GM12873 (cell line): ENCODE measurements around the gene NR2F1.

Experiments used
- TF ChIP-seq, protein P1 (sequence below): IDR thresholded peaks from 2 replicates; pipeline ENCODE4 v1.5.1; 2012; ENCODE audit warnings: low read depth, mild to moderate bottlenecking, moderate library complexity, low read length, control low read depth; ENCODE audit not compliant: insufficient read depth; ENCODE audit errors: missing control alignments

The NR2F1 gene

DNA sequence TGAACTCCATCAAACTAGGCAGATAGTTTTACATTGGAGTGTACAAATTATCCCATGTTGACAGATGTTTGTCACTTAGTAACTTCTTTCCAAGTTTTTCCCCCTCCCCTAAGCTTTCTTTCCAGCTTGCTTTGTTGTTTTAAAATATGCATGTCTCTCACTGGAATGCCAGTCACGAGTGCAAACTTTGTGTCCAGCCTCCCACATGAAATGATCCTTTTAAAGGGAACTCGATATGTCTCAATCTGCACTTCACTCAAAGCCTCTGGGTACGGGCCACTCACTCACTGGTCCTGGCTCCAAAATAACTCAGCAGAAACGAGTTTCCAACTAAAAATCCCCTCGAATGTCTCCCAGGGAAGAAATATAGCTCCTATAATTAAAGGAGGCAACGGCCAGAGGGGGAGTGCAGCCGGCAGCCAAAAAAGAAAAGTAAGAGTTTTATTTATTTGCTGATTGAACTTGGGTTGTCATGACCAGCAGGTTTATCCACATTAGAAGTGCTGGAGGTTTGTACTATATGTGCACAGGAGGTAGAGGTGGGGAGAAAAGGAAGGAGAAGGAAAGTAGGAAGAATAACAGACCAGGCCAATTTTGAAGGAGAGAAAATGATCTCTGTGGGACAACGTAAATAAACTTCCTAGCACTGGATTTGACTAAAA is 17.5 kb downstream of the NR2F1 start:
- TF ChIP-seq, protein P1, sequence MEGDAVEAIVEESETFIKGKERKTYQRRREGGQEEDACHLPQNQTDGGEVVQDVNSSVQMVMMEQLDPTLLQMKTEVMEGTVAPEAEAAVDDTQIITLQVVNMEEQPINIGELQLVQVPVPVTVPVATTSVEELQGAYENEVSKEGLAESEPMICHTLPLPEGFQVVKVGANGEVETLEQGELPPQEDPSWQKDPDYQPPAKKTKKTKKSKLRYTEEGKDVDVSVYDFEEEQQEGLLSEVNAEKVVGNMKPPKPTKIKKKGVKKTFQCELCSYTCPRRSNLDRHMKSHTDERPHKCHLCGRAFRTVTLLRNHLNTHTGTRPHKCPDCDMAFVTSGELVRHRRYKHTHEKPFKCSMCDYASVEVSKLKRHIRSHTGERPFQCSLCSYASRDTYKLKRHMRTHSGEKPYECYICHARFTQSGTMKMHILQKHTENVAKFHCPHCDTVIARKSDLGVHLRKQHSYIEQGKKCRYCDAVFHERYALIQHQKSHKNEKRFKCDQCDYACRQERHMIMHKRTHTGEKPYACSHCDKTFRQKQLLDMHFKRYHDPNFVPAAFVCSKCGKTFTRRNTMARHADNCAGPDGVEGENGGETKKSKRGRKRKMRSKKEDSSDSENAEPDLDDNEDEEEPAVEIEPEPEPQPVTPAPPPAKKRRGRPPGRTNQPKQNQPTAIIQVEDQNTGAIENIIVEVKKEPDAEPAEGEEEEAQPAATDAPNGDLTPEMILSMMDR: no peak

DNA sequence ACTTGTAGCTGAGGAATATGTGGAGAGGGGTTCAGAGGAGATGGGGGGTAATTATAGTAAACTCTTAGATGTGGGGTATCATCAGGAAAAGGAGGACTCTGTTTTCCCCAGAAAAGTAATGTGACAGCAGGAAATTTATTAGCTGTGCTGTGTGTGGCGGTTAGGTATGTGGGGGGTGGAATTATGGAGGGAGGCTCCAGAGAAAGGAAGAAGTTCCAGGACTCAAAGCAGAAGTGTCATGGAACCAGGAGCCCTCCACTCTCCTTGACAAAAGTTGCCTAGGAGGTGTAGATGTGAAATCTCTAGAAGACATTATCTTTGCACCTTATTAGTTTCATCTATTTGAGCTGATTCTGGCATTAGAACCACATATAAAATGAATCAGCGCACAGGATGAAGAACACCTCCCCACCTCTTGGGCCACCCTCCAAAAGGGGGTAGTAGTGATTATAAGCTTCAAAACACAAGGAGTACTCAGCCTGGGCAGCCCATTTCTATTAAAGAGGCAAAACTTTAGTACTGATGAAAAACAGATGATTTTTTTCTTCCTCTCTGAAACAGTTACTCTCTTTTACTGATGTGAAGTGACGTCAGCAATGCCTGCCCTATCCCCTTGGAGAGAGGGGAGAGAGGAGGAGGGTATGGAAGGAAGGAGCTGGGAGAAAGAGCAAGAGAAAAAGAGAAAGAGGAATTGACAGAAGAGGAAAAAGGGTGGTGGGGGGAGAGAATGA is 18.2 kb downstream of the NR2F1 start:
- TF ChIP-seq, protein P1: no peak

DNA sequence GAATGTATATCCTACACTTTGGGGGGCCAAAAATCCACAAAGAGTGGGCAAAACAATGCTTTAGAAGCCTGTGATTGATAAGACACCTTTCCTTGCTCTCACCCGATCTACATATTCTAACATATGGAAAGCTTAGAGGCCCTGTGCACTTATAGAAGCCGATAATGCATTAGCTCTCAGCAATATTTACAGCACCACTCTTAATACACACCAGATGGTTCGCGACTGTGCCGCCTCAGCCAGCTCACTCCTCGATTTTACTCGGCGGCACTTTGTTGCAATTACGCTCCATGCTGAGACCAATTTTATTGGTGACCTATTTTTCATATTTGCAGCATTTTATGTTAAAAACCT is 18.8 kb downstream of the NR2F1 start:
- TF ChIP-seq, protein P1: no peak

DNA sequence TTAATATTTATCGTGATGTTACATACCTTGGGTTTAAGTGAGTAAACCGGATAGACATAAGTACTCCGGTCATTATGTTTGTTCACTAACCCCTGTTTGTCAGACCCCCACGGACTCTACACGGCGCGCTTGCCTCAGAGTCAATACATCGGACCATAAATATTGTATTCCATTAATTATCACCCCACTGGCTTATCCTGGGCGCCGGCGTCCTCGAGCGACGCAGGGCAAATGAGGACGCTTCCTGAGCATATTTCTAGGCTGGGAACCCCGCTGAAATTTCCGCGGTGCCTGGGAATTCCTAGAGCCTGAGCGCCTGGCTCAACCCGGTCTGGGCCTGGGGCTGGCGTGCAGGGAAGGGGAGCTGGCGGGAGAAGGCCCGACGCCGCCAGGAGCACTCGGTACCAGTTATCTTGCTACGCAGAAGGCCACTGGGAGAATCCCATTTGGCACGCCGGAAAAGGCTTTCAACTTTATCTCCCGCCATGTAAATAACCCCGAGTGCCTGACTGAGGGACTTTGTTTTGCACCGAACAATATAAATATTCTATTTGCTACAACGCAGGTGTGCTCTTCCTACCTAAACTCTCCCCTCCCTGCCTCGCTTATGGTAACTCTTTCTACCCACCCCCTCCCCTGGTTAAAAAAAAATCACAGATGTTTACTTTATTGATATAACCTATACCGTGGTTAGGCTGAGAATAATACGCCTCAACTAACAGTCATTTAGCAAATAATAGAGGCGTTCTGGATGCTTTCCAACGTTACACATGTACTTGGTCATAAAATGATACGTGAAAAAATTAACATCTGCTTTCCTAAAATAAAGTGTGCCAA is 19.4 kb downstream of the NR2F1 start:
- TF ChIP-seq, protein P1: no peak

DNA sequence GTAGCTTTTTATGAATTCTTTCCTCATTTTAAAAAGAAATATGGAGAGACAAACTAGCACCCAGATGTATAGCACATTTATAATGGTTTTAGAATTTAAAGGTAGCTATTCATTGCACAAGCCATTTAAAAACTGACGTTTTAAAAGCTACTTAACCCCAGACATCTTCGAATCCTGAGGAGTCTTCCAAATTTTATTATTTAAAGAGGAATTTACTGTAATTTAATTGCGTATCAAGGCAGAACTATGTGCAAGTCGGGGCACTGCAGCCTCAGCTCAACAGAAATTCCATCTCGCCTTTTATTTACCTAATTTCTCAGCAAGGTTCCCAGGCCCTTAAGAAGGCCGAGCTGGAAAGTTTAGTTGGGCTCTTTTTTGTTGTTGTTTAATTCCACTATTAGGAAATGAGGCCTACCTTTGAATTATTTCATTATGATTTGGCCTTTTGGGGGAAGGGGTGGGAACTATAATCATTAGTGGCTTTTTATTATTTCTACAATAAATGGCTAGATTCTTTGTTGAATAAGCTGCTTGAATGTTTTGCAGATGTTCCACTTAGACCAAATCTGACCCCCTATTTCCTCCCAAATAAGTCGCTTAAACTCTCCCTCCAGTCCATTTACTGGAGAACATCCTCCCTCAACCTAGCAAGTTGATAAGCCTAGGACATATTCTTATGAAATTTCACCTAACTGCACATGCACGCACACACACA is 20.2 kb downstream of the NR2F1 start:
- TF ChIP-seq, protein P1: no peak

DNA sequence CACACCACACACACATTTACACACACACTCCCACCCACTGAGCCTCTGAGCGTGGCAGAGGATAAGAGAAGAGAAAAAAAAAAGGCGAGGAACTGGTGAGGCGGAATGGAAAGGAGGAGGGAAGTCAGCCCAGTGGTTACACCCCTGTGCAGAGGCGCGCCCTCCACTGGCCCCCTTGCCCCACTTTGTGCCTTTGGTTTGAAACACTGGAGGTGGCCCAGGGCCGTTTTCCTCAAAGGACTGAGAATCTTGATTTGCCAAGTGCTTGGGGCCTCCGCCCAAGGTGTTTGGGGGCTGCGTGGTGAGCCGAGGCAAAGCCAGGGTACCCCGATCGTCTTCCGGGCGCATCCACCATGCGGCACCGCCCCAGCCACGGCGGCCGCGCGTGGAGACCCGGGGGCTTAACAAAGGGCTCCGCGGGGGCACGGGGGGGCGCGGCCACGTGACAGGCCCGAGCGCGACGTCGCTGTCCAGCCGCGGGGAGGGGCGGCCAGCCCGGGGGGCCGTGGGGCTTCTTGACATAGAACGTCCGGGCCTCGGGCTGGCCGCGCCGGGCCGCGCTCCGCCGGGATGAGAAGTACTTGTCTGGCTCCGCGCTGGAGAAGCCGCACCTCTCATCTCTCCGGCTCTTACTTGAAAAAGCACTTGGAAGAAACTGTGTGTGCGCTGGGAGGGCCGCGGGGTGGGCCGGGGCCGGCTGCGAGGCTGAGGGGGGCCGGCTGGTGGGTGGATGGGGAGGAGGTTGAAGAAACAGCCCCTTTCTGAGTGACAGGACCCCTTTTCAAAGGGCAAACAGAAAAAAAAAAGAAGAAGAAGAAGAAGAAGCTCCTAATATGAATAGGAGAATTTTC is 21.0 kb downstream of the NR2F1 start:
- TF ChIP-seq, protein P1: no peak
